Stimulated activated CD8-positive, alpha-beta memory T cell treated with anti-CD3 and anti-CD28 coated beads, Interleukin-12 subunit alpha, Interleukin-12 subunit beta, amount 100 ng/mL, for 24 hours (primary cell): ENCODE results near the gene GDPD5.

Experiments
- DNase-seq: peaks from one replicate; pipeline ENCODE4 v3.0.0-alpha.2; 2020; ENCODE audit errors: extremely low read depth

Gene GDPD5

GRCh38 chr11:75492181-75492820, 33.4 kb downstream of the GDPD5 start:
- peak; percentile 25 for DNase-seq

- no peak for DNase-seq
Observed at GRCh38 chr11:75491465-75491864, 34.3 kb downstream of the GDPD5 start.

- no peak for DNase-seq
Observed at GRCh38 chr11:75490221-75491181, 35.2 kb downstream of the GDPD5 start.

- no peak for DNase-seq
Observed at GRCh38 chr11:75487365-75487764, 38.4 kb downstream of the GDPD5 start.

GRCh38 chr11:75485742-75486141, 40.0 kb downstream of the GDPD5 start:
- DNase-seq, result no peak

- no peak for DNase-seq
Observed at GRCh38 chr11:75482931-75483469, 42.7 kb downstream of the GDPD5 start.

- DNase-seq, result no peak
Observed at GRCh38 chr11:75481922-75482606, 43.7 kb downstream of the GDPD5 start.

- DNase-seq, result no peak
Observed at GRCh38 chr11:75481223-75481921, 44.4 kb downstream of the GDPD5 start.

GRCh38 chr11:75480185-75481175, 45.3 kb downstream of the GDPD5 start:
- DNase-seq, result no peak

- DNase-seq, result no peak
Observed at GRCh38 chr11:75479597-75480145, 46.1 kb downstream of the GDPD5 start.

GRCh38 chr11:75478783-75479596, 46.8 kb downstream of the GDPD5 start:
- no peak for DNase-seq

GRCh38 chr11:75477614-75477935, 48.2 kb downstream of the GDPD5 start:
- DNase-seq, result no peak

- DNase-seq, result no peak
Observed at GRCh38 chr11:75476739-75477613, 48.8 kb downstream of the GDPD5 start.

- no peak for DNase-seq
Observed at GRCh38 chr11:75475767-75476650, 49.7 kb downstream of the GDPD5 start.

GRCh38 chr11:75474878-75475766, 50.6 kb downstream of the GDPD5 start:
- peak; percentile 28 for DNase-seq

GRCh38 chr11:75474240-75474639, 51.5 kb downstream of the GDPD5 start:
- no peak for DNase-seq
